Islet of Langerhans (tissue), 1 donor: ENCODE measurements around the gene ATP1A1.

Experiments
- FAIRE-seq: peaks from one replicate; lab custom pipeline; 2011; peaks lifted over from hg19 to GRCh38; lab: Jason Lieb, UNC

ATP1A1 gene

DNA sequence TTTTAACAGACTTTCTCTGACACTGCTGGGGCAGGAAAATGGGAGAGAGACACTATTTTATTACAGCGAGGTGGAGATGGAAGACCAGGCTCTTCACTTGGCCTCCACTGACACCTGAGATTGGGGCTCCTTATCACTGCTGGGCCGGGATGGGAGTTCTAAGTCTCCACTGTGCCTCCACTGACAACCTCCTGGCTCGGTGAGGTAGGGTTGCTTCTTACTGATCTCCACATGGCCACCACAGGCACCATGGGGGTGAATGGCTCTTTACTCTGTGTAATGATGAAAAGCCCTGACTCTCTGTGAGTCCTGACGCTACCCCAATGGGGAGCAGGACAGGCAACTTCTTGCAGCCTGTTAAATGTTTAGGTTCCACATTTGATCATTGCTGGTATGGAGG is 67.7 kb downstream of the ATP1A1 start:
- FAIRE-seq: no peak

DNA sequence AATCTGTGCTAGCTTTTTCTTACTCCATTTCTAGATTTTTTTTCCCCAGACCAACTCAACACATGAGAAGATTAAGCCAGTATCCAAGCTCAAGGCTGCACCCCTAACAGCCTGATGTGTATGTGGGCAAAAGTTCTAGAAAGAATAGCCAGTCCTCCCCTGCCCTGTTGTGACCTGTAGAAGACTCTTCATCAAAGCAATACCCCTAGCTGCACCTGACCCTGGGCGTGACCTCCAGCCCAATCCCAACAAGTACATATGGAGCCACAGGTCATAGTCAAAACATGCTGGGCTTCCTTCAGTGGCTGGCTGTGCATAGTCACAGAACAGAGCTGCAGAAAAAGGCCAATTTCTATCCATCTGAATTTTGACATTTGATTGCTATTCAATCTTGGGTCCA is 72.5 kb downstream of the ATP1A1 start:
- FAIRE-seq: no peak

DNA sequence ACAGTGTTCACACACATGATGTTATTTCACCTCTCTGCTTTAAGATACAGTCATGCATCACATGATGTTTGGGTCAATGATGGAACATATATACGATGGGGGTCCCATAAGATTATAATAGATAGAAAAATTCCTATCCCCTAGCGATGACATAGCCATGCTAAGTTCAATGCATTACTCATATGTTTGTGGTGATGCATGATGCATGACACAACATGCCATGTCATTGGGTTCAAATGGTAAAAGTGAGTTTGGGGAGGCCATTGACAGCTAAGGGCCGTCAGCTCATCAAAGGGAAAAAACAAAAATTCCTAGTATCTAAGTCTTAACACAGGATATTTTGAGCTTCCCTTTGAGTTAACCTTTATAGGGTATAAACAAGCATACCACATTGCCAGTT is 73.6 kb downstream of the ATP1A1 start:
- FAIRE-seq: no peak

DNA sequence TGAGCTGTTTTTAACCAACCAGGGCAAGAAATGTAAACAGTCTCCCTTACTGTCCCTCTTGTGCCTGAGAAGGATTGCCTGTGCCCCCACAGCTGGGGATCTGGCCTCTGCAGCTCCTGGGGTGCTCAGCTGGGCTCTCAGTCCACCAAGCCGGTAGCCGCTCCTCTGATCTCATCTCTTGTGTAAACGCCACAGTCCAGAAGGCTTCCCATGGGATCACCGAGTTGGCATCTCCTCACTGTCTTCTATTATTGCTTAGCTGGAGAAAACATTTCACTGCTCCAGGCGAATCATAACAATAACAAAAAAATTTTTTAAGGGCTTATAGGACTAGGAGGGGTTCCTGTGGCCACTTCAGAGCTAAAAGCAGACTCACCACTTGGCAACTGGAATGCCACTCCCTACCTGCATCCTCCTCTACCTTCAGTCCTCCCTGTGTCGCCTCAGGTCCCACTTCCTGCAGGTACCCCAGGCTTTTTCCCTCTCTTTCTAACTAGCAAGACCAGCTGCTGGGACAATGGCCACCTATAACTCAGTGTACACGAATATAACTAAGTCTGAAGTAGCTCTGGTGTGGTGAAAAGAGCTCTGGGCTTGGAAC is 75.8 kb downstream of the ATP1A1 start:
- no peak for FAIRE-seq

DNA sequence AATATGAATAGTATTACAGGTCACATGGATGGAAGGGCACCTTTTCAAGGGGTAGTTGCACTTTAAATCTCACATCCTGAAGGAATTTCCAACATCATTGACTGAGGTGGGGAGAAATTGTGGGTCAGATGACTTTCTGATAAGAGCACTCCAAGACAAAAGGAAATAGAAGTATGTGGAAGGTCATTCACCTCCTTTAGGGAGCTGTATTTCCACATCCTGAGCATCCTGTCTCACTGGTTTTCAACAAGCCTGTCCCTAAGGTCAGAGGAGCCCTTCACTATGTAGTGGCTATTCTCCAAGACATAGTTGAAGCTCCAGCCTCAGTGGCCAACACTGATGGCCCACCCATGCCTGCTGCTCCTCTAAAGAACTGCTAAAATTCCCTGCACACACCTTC is 76.5 kb downstream of the ATP1A1 start:
- no peak for FAIRE-seq

DNA sequence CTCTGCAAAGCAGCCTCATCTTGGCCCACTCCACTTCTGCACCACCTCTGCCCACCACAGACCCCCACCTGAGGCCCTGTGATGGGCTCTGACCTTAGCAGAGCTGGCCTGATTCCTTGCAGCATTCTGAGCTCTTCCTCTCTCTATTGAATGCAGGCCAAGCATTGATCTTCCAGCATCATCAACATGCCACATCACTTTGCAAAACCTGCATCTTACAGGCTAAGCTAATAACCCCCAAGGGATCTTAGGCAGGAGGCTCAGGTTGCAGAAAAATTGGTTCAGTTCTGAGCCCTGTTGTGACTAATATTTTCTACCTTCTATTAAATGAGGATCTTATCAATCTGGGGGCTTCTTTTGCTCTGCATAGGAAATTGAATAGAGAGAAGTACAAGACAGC is 78.7 kb downstream of the ATP1A1 start:
- FAIRE-seq: no peak

DNA sequence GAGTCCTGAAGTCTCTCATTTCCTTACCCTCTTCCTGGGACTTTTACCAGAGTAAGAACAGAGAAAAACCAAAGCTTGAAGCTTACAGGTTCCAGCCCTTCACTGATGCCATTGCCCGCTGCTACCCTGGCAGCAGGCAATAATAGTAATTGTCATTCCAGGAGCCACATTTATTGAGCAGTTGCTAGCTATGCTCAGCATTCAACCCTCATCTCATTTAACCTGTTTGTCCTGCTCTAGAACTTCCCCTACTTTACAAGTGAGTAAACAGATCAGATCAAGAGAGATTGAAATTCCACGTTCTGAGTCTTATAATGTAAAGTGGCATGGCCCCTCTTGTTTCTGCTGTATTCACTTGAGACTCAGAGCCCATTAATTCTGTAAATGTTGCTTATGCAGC is 80.4 kb downstream of the ATP1A1 start:
- no peak for FAIRE-seq

DNA sequence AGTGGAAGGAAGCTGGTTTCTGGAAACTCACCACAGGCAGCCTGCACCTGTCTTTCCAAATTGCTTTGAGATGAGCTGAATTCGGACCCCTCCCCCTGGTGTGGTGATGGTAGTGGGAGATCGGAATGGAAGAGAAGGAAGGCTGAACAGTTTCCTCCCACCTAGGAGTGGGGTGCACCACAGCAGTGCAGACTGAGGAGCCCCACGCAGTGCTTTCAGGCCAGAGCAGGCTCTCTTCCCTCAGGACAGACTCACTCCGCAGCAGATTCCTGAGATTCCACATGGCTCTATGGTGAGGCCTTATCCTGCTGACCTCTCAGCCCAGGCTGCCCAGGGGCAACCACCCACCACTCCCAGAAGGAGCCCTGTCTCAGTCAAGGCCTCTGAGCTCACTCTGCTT is 80.9 kb downstream of the ATP1A1 start:
- FAIRE-seq: no peak
